ENCODE data around the gene NONO. TPM values are rescaled to one million over a fixed set of nuclear protein-coding genes. Genes with fewer than 3 reads are reported as not detected.
A peak's percentile ranks its signal among the peaks of the same experiment; 100 is the strongest.
"Not testable (repeated sequence)": the region's sequence is repeated elsewhere in the genome, so short reads cannot be mapped to it uniquely, and the experiment has no call there.

NONO gene
- total RNA-seq, 2 donors from 2014 or later, result 539 to 564 TPM

DNA sequence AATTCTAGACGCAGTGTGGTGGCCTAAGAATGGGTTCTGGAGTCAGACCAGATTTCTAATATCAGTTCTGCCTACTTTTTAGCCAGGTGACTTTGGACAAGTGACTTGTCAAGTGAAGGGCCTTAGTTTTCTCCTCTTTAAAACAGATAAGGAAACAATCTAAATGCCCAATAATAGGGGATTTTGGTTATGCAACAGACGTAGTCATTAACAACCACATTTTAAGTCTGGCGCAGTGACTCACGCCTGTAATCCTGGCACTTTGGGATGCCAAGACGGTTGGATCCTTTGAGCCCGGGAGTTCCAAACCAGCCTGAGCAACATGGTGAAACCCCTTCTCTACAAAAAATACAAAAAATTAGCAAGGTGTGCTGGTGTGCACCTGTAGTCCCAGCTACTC, 27.4 kb upstream of the NONO start:
- ATAC-seq (replicated peaks in 1 of 2), result no peak
- H3K36me3 Mint-ChIP-seq (ENCODE audit: insufficient read depth in 2 of 2), result peaks cover under 1 to 1% of the 10 kb centered on the region in 2 donors
- H3K4me1 Mint-ChIP-seq (ENCODE audit: low read depth), result peaks cover 30% of the 10 kb centered on the region
- no peak overlapping the region for H3K4me3 Mint-ChIP-seq
- H3K9me3 Mint-ChIP-seq, result no peaks in the 10 kb centered on the region
- no peak for DNase-seq
- H3K27ac Mint-ChIP-seq, result no peak overlapping the region
- H3K27me3 Mint-ChIP-seq (ENCODE audit: low read depth), result no peaks in the 10 kb centered on the region

DNA sequence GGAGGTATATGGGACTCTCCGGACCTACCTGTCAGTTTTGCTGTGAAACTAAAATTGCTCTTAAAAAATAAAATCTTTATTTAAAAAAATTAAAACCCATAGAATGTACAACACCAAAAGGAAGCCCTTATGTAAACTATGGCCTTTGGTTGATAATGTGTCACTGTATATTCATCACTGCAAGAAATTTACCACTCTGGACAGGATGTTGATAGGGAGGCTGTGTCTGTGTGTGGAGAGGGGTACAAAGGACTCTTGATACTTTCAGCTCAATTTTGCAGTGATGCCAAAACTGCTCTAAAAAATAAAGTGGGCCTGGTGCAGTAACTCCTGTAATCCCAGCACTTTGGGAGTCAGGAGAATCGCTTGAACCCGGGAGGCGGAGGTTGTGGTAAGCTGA, 26.6 kb upstream of the NONO start:
- peaks cover 0 to 1% of the 10 kb centered on the region in 2 donors for H3K36me3 Mint-ChIP-seq (ENCODE audit: insufficient read depth in 2 of 2)
- DNase-seq, result no peak
- no peak for ATAC-seq (replicated peaks in 1 of 2)
- H3K9me3 Mint-ChIP-seq, result no peaks in the 10 kb centered on the region
- peaks cover 22% of the 10 kb centered on the region for H3K4me1 Mint-ChIP-seq (ENCODE audit: low read depth)
- no peaks in the 10 kb centered on the region for H3K27me3 Mint-ChIP-seq (ENCODE audit: low read depth)
- no peak overlapping the region for H3K27ac Mint-ChIP-seq
- no peak overlapping the region for H3K4me3 Mint-ChIP-seq

DNA sequence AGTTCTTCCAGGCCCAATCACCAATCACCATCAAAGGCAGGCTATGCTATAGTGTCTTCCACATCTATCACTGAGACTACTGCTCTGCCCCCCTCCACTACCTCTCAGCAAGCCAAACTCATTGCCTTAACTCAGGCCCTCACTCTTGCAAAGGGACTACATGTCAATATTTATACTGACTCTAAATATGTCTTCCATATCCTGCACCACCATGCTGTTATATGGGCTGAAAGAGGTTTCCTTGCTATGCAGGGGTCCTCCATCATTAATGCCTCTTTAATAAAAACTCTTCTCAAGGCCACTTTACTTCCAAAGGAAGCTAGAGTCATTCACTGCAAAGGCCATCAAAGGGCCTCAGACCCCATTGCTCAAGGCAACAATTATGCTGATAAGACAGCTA, 14.8 kb upstream of the NONO start:
- not testable (repeated sequence) for H3K36me3 Mint-ChIP-seq (ENCODE audit: insufficient read depth in 2 of 2); DNase-seq; H3K4me3 Mint-ChIP-seq; H3K27me3 Mint-ChIP-seq (ENCODE audit: low read depth); H3K9me3 Mint-ChIP-seq; H3K27ac Mint-ChIP-seq; ATAC-seq (replicated peaks in 1 of 2); H3K4me1 Mint-ChIP-seq (ENCODE audit: low read depth)

DNA sequence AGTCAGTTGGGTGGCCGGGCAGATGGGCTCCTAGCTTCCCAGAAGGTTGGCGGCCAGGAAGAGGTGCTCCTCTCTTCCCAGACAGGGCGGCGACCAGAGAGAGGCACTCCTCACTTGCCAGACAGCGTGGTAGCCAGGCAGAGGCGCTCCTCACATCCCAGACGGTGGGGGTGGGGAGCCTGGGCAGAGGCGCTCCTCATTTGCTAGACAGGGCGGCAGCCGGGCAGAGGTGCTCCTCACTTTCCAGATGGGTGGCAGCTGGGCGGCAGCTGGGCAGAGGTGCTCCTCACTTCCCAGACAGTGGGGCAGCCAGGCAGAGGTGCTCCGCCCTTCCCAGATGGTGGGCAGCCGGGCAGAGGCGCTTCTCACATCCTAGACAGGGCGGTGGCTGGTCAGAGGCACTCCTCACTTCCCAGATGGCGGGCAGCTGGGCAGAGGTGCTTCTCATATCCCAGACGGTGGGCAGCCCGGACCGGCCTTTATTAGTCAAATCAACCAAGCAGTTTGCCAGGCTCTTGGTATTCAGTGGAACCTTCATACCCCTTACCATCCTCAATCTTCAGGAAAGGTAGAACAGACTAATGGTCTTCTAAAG, 13.5 kb upstream of the NONO start:
- ATAC-seq (replicated peaks in 1 of 2), result no peak
- Mint-ChIP-seq H3K9me3 (no peaks in the 10 kb centered on the region), H3K4me1 (ENCODE audit: low read depth) (no peaks in the 10 kb centered on the region)

DNA sequence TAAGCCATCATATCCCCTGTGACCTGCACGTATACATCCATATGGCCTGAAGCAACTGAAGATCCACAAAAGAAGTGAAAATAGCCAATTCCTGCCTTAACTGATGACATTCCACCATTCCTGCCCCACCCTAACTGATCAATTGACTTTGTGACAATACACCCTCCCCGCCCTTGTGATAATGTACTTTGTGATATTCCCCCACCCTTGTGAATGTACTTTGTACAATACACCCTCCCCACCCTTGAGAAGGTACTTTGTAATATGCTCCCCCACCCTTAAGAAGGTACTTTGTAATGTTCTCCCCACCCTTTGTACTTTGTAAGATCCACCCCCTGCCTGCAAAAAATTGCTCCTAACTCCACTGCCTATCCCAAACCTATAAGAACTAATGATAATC, 11.1 kb upstream of the NONO start:
- DNase-seq; H3K27ac Mint-ChIP-seq; H3K9me3 Mint-ChIP-seq; H3K27me3 Mint-ChIP-seq (ENCODE audit: low read depth); ATAC-seq (replicated peaks in 1 of 2); H3K36me3 Mint-ChIP-seq (ENCODE audit: insufficient read depth in 2 of 2); H3K4me1 Mint-ChIP-seq (ENCODE audit: low read depth); H3K4me3 Mint-ChIP-seq: not testable (repeated sequence)

More for the DNA sequence above, 13.5 kb upstream of the NONO start:
- Mint-ChIP-seq H3K4me3 (no peak overlapping the region), H3K36me3 (ENCODE audit: insufficient read depth in 2 of 2) (no peaks in the 10 kb centered on the region), H3K27me3 (ENCODE audit: low read depth) (peaks cover 6% of the 10 kb centered on the region), H3K27ac (no peak overlapping the region)
- no peak for DNase-seq

DNA sequence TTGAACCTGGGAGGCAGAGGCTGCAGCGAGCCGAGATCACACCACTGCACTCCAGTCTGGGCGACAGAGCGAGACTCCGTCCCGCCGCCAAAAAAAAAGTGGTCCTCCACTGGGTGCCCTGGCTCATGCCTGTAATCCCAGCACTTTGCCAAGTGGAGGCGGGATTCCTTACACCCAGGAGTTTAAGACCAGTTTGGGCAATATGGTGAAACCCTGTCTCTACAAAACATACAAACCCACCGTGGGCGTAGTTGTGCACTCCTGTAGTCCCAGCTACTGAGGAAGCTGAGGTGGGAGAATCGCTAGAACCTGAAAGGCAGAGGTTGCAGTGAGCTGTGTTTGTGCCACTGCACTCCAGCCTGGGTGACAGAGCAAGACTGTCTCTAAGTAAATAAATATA, 2.1 kb upstream of the NONO start:
- ATAC-seq (replicated peaks in 1 of 2); H3K4me3 Mint-ChIP-seq; H3K27ac Mint-ChIP-seq; H3K9me3 Mint-ChIP-seq; H3K27me3 Mint-ChIP-seq (ENCODE audit: low read depth); DNase-seq: not testable (repeated sequence)
- Mint-ChIP-seq H3K4me1 (ENCODE audit: low read depth) (peaks cover 11% of the 10 kb centered on the region), H3K36me3 (ENCODE audit: insufficient read depth in 2 of 2) (peaks cover 4 to 11% of the 10 kb centered on the region in 2 donors)

DNA sequence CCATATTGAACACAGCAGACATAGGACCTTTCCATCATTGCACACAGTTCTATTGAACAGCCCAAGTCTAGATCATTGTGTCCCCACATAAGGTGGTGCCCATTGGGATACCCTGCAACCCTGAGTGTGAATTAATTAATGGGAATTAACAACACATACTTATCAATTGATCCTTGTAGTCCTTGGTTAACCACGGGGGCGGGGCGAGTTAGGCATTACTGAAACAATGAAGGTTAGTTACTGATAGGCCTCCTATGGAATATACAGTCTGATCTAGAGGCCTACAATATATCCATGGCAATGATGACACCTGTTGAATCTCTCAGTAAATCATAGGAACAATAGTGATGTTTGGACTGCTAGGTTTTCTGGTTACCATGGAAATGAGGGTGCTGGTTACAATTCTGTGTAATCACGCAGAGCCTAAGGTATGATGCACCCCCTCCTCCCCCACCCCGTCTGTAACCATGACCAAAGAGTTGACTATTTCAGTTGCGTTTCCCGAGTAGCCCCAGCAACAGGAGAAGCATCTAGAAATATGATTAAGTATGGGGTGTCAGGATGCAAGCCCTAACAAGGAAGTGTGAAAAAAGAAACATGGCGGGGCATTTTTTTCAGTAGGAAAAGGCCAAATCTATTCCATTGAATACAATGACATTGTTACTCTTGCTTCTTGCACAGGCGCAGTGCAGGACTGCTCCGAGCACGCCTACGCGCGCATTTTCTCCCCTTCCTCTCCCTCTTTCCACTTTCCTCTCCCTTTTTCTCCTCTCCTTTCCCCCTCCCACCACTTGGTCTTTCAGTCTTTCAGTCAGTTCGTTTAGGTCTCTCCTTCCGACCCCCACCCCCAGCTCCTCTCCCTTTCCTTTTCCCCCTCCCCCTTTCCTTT, 677 bp upstream of the NONO start:
- peak; percentile 55 to 61 for DNase-seq
- Mint-ChIP-seq H3K4me3 (peak overlapping the region; percentile 95 to 99), H3K27me3 (ENCODE audit: low read depth) (peaks cover 6% of the 10 kb centered on the region), H3K4me1 (ENCODE audit: low read depth) (peaks cover 11% of the 10 kb centered on the region), H3K27ac (peak overlapping the region; percentile 100), H3K36me3 (ENCODE audit: insufficient read depth in 2 of 2) (peaks cover 4 to 13% of the 10 kb centered on the region in 2 donors), H3K9me3 (no peaks in the 10 kb centered on the region)
- peak; percentile 75 for ATAC-seq (replicated peaks in 1 of 2)

DNA sequence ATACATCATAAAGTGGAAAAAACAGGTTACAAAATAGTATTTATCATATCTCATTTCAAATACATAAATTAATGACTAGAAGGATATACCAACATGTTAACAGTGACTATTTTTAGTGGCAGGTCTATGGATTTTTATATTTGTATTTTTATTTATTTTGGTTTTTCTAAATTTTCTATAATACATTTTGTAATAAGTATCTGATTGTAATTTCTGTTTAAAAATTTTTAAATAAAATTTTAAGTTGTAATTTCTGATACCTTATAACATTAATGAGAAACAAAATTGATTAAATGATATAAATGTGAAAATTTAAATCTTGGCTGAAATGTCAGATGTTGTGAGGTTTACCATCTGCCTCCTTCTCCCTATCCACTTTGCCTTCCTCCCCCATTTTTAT, 2.5 kb downstream of the NONO start:
- H3K27ac Mint-ChIP-seq, result peak overlapping the region; percentile 88
- no peak for ATAC-seq (replicated peaks in 1 of 2)
- no peaks in the 10 kb centered on the region for H3K27me3 Mint-ChIP-seq (ENCODE audit: low read depth)
- DNase-seq, result no peak
- peak overlapping the region; percentile 95 to 99 for H3K4me3 Mint-ChIP-seq
- peaks cover 4 to 19% of the 10 kb centered on the region in 2 donors for H3K36me3 Mint-ChIP-seq (ENCODE audit: insufficient read depth in 2 of 2)
- no peaks in the 10 kb centered on the region for H3K9me3 Mint-ChIP-seq
- peaks cover 21% of the 10 kb centered on the region for H3K4me1 Mint-ChIP-seq (ENCODE audit: low read depth)

DNA sequence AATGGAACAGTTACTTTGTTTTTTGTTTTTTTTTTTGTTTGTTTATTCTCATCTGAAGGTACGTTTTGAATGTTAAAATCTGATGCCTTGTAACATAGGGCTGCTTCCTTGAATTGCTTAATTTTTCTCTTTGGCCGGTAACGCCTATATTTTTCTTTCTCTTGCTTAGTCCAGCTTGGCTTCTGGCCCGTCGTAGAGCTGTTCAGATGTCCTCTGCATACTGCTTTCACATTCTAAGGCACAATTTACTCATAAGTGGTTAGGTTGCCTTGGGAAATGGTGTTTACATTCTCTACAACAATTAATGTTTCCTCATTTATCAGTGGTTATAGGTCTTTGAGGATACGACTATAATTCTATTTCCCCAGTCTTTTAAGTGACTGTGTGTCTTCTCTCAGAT, 7.9 kb downstream of the NONO start:
- DNase-seq (no peak), ATAC-seq (replicated peaks in 1 of 2) (no peak)
- H3K36me3 Mint-ChIP-seq (ENCODE audit: insufficient read depth in 2 of 2), result peaks cover 8 to 30% of the 10 kb centered on the region in 2 donors
- no peaks in the 10 kb centered on the region for H3K9me3 Mint-ChIP-seq
- peak overlapping the region; percentile 72 for H3K27ac Mint-ChIP-seq
- peaks cover 7% of the 10 kb centered on the region for H3K27me3 Mint-ChIP-seq (ENCODE audit: low read depth)
- peaks cover 10% of the 10 kb centered on the region for H3K4me1 Mint-ChIP-seq (ENCODE audit: low read depth)
- no peak overlapping the region for H3K4me3 Mint-ChIP-seq

DNA sequence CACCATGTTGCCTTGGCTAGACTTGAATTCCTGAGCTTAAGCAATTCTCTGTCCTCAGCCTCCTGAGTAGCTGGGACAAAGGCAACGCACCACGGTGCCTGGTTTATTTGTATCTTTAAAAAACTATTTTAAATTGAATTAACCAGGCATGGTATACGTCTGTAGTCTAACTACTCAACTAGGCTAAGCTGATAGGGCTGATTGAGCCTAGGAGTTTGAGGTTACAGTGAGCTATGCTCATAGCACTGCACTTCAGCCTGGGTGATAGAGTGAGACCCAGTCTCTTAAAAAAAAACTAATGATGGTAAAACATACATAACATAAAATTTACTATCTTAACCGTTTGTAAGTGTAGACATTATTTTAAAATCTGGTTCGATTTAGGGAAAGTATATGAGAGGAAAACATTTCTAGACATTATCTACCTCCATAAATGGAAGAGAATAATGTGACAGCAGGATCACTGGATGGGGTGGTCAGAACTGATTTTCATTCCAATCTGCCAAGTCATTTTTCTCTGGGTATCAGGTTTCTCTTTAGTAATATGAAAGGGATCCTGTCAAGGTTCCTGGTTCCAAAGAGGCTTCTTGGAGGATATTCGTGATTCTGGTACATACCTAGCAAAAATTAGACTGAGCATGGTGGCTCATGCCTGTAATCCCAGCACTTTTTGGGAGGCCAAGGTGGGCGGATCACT, 9.4 kb downstream of the NONO start:
- no peak overlapping the region for H3K4me3 Mint-ChIP-seq
- ATAC-seq (replicated peaks in 1 of 2), result no peak
- peak overlapping the region; percentile 50 for H3K27ac Mint-ChIP-seq
- DNase-seq, result no peak
- no peaks in the 10 kb centered on the region for H3K9me3 Mint-ChIP-seq
- peaks cover 7% of the 10 kb centered on the region for H3K27me3 Mint-ChIP-seq (ENCODE audit: low read depth)
- H3K4me1 Mint-ChIP-seq (ENCODE audit: low read depth), result peaks cover 10% of the 10 kb centered on the region
- peaks cover 12 to 35% of the 10 kb centered on the region in 2 donors for H3K36me3 Mint-ChIP-seq (ENCODE audit: insufficient read depth in 2 of 2)

DNA sequence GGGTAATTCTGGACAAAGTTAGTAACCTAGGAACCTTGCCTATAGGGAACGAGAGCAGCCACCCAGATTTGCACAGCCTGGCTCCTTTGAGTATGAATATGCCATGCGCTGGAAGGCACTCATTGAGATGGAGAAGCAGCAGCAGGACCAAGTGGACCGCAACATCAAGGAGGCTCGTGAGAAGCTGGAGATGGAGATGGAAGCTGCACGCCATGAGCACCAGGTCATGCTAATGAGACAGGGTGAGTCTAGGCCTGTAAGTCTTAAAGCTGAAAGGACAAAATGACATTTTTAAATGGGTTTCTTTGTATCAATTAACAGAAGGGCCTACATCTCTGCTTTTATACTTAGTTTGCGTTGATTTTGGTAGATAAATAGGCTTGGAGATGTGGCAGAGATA, 13.4 kb downstream of the NONO start:
- Mint-ChIP-seq H3K4me1 (ENCODE audit: low read depth) (peaks cover 4% of the 10 kb centered on the region), H3K4me3 (no peak overlapping the region), H3K27me3 (ENCODE audit: low read depth) (peaks cover 14% of the 10 kb centered on the region), H3K27ac (no peak overlapping the region), H3K9me3 (no peaks in the 10 kb centered on the region), H3K36me3 (ENCODE audit: insufficient read depth in 2 of 2) (peaks cover 17 to 30% of the 10 kb centered on the region in 2 donors)
- DNase-seq (no peak), ATAC-seq (replicated peaks in 1 of 2) (no peak)

DNA sequence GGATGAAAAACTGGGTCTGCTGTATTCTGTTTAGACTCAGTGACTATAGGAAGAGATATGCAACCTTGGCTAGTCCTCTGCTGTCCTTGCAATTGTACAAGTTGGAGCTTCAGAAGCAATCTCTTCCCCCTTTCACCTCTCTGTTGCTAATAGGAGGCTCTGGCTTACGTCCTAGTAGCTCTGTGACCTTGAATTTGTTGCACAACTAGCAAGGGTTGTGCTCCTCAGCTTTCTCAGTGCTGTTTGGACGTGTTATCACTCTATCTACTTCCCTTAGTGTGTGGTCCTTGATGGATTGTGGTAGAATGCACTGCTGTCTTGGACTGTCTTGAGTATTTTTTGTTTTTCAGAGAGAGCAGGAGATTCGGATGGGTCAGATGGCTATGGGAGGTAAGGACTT, 14.7 kb downstream of the NONO start:
- H3K4me1 Mint-ChIP-seq (ENCODE audit: low read depth), result peaks cover 17% of the 10 kb centered on the region
- DNase-seq (no peak), ATAC-seq (replicated peaks in 1 of 2) (no peak)
- peaks cover 14% of the 10 kb centered on the region for H3K27me3 Mint-ChIP-seq (ENCODE audit: low read depth)
- no peak overlapping the region for H3K27ac Mint-ChIP-seq
- no peak overlapping the region for H3K4me3 Mint-ChIP-seq
- H3K9me3 Mint-ChIP-seq, result no peaks in the 10 kb centered on the region
- peaks cover 18 to 22% of the 10 kb centered on the region in 2 donors for H3K36me3 Mint-ChIP-seq (ENCODE audit: insufficient read depth in 2 of 2)

DNA sequence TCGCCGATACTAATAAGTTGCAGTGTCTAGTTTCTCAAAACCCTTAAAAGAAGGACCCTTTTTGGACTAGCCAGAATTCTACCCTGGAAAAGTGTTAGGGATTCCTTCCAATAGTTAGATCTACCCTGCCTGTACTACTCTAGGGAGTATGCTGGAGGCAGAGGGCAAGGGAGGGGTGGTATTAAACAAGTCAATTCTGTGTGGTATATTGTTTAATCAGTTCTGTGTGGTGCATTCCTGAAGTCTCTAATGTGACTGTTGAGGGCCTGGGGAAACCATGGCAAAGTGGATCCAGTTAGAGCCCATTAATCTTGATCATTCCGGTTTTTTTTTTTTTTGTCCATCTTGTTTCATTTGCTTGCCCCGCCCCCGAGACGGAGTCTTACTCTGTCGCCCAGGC, 16.6 kb downstream of the NONO start:
- Mint-ChIP-seq H3K27me3 (ENCODE audit: low read depth) (peaks cover 13% of the 10 kb centered on the region), H3K4me1 (ENCODE audit: low read depth) (peaks cover 17% of the 10 kb centered on the region), H3K36me3 (ENCODE audit: insufficient read depth in 2 of 2) (peaks cover 19 to 29% of the 10 kb centered on the region in 2 donors)
- not testable (repeated sequence) for H3K4me3 Mint-ChIP-seq; ATAC-seq (replicated peaks in 1 of 2); H3K27ac Mint-ChIP-seq; DNase-seq; H3K9me3 Mint-ChIP-seq

Measured in activated T-cell treated with anti-CD3 and anti-CD28 coated beads, Interleukin-2, amount 50 U/mL, for 72 hours (primary cell).